GM18520 (cell line): ENCODE results near the gene JUNB.

Experiments used
- ATAC-seq: cut with Tn5 transposase; IDR thresholded peaks from one replicate; pipeline ENCODE4 v1.9.1; 2021; ENCODE audit not compliant: unreplicated experiment

Gene JUNB

GRCh38 chr19:12773571-12773970 lies 17.7 kb upstream of the JUNB start:
- no peak for ATAC-seq

- no peak for ATAC-seq
These were observed 16.4 kb upstream of the JUNB start, which contains the start of gene HOOK2 for GRCh38 chr19:12774588-12775555. Gene HOOK2 (minus strand): TSS chr19:12775552. CDS start chr19:12775449, 103 bp downstream.

- peak; percentile 33 for ATAC-seq
These were observed 13.9 kb upstream of the JUNB start for GRCh38 chr19:12777217-12778016.

- no peak for ATAC-seq
These were observed 13.0 kb upstream of the JUNB start for GRCh38 chr19:12778017-12778904.

GRCh38 chr19:12778905-12779161 lies 12.5 kb upstream of the JUNB start:
- no peak for ATAC-seq

GRCh38 chr19:12779162-12779993 lies 11.9 kb upstream of the JUNB start:
- ATAC-seq, result no peak

- no peak for ATAC-seq
These were observed 9.2 kb upstream of the JUNB start for GRCh38 chr19:12782174-12782423.

- no peak for ATAC-seq
These were observed 8.6 kb upstream of the JUNB start for GRCh38 chr19:12782424-12783290.

GRCh38 chr19:12783291-12783848 lies 7.9 kb upstream of the JUNB start:
- no peak for ATAC-seq

GRCh38 chr19:12783849-12784393 lies 7.4 kb upstream of the JUNB start:
- ATAC-seq, result no peak

- ATAC-seq, result no peak
These were observed 6.9 kb upstream of the JUNB start for GRCh38 chr19:12784394-12784870.

- no peak for ATAC-seq
These were observed 6.3 kb upstream of the JUNB start for GRCh38 chr19:12784871-12785430.

GRCh38 chr19:12785431-12786031 lies 5.8 kb upstream of the JUNB start:
- no peak for ATAC-seq

- ATAC-seq, result no peak
These were observed 5.0 kb upstream of the JUNB start for GRCh38 chr19:12786141-12786870.

GRCh38 chr19:12786952-12787351 lies 4.3 kb upstream of the JUNB start:
- no peak for ATAC-seq

- ATAC-seq, result no peak
These were observed 3.8 kb upstream of the JUNB start for GRCh38 chr19:12787458-12787857.

GRCh38 chr19:12788042-12788681 lies 3.1 kb upstream of the JUNB start:
- ATAC-seq, result no peak
